Progenitor cell of endocrine pancreas (in vitro differentiated cells): ENCODE data around the gene ENG. TPM values are rescaled to one million over a fixed set of nuclear protein-coding genes. Genes with fewer than 3 reads are reported as not detected.

Source experiments
- DNase-seq: peaks from one replicate; pipeline ENCODE4 v3.0.0; 2021; ENCODE audit warnings: low spot score; ENCODE audit not compliant: unreplicated experiment
- H3K27ac Mint-ChIP-seq: 2 replicates; pipeline ENCODE4 v1.8.0; 2021; ENCODE audit warnings: mild to moderate bottlenecking, moderate library complexity, mixed read lengths
- H3K27me3 Mint-ChIP-seq: 2 replicates; pipeline ENCODE4 v1.8.0; 2021; ENCODE audit warnings: mixed read lengths
- H3K36me3 Mint-ChIP-seq: 2 replicates; pipeline ENCODE4 v1.8.0; 2022; ENCODE audit warnings: mixed read lengths; ENCODE audit not compliant: insufficient read depth
- H3K4me1 Mint-ChIP-seq: 2 replicates; pipeline ENCODE4 v1.8.0; 2021; ENCODE audit warnings: low read depth, mixed read lengths
- H3K4me3 Mint-ChIP-seq: 2 replicates; pipeline ENCODE4 v1.8.0; 2021; ENCODE audit warnings: low read depth, mild to moderate bottlenecking, moderate library complexity, mixed read lengths
- H3K9me3 Mint-ChIP-seq: 2 replicates; pipeline ENCODE4 v1.8.0; 2021; ENCODE audit warnings: low read depth, mixed read lengths
- CTCF ChIP-seq: fragments of 200-600 bp; sonication (generic); IDR thresholded peaks from one replicate; pipeline ENCODE4 v1.5.0; 2021; ENCODE audit warnings: antibody characterized with exemption, mild to moderate bottlenecking; ENCODE audit not compliant: unreplicated experiment
- total RNA-seq: library from RNA; stranded (reverse); gene quantifications from 2 replicates; pipeline ENCODE4 v1.2.1, GENCODE V29; 2021

Gene ENG
- total RNA-seq, 1 donor from 2014 or later: 0.91 TPM

- Mint-ChIP-seq H3K9me3 (no peaks in the 10 kb centered on the region), H3K36me3 (peaks cover 8% of the 10 kb centered on the region), H3K27ac (peak within 1 kb of the TSS; percentile 98), H3K4me1 (peaks cover 17% of the 10 kb centered on the region), H3K4me3 (peak within 1 kb of the TSS; percentile 96), H3K27me3 (no peaks in the 10 kb centered on the region)
- no peak for TF ChIP-seq CTCF
- DNase-seq: peak; percentile 60
Observed at GRCh38 chr9:127802576-127803443, 51.6 kb downstream of the ENG start, which contains the start of gene FPGS. FPGS (plus strand) TSS chr9:127802882; CDS start chr9:127802925, 43 bp downstream.

- peak overlapping the region; percentile 93 for H3K27ac Mint-ChIP-seq
- no peaks in the 10 kb centered on the region for H3K27me3 Mint-ChIP-seq
- H3K4me3 Mint-ChIP-seq: peak overlapping the region; percentile 82
- peak; percentile 30 for TF ChIP-seq CTCF
- H3K36me3 Mint-ChIP-seq: peaks cover 5% of the 10 kb centered on the region
- H3K9me3 Mint-ChIP-seq: no peaks in the 10 kb centered on the region
- peaks cover 20% of the 10 kb centered on the region for H3K4me1 Mint-ChIP-seq
- DNase-seq: no peak
Observed at GRCh38 chr9:127801955-127802575, 52.4 kb downstream of the ENG start.

- no peak for TF ChIP-seq CTCF
- no peak for DNase-seq
- no peak overlapping the region for H3K27ac Mint-ChIP-seq
- no peaks in the 10 kb centered on the region for H3K27me3 Mint-ChIP-seq
- H3K4me3 Mint-ChIP-seq: no peak overlapping the region
- no peaks in the 10 kb centered on the region for H3K9me3 Mint-ChIP-seq
- peaks cover 23% of the 10 kb centered on the region for H3K4me1 Mint-ChIP-seq
- peaks cover 3% of the 10 kb centered on the region for H3K36me3 Mint-ChIP-seq
Observed at GRCh38 chr9:127796852-127797370, 57.5 kb downstream of the ENG start.

GRCh38 chr9:127796225-127796813 is 58.1 kb downstream of the ENG start:
- no peak for TF ChIP-seq CTCF
- Mint-ChIP-seq H3K27me3 (no peaks in the 10 kb centered on the region), H3K4me3 (no peak overlapping the region), H3K4me1 (peaks cover 22% of the 10 kb centered on the region), H3K27ac (peak overlapping the region; percentile 16), H3K9me3 (no peaks in the 10 kb centered on the region), H3K36me3 (peaks cover 3% of the 10 kb centered on the region)
- DNase-seq: no peak
